Kidney epithelial cell (primary cell): ENCODE results near the gene TAF1L. TPM values are rescaled to one million over a fixed set of nuclear protein-coding genes. Genes with fewer than 3 reads are reported as not detected.
A peak's percentile ranks its signal among the peaks of the same experiment; 100 is the strongest.
"Not testable (repeated sequence)": the region's sequence is repeated elsewhere in the genome, so short reads cannot be mapped to it uniquely, and the experiment has no call there.

ENCODE experiments used
- DNase-seq: peaks from one replicate; pipeline ENCODE4 v3.0.0-alpha.2; 2010; ENCODE audit warnings: low read depth
- H3K27me3 ChIP-seq: 2 replicates; pipeline ENCODE4 v1.6.0; 2011; ENCODE audit warnings: low read length; ENCODE audit not compliant: control insufficient read depth, insufficient read depth
- H3K36me3 ChIP-seq: 2 replicates; pipeline ENCODE4 v1.5.1; 2011; ENCODE audit warnings: low read length; ENCODE audit not compliant: control insufficient read depth, insufficient read depth
- H3K4me3 ChIP-seq: 2 replicates; pipeline ENCODE4 v1.5.1; 2011; ENCODE audit warnings: low read depth, mild to moderate bottlenecking, control low read depth, low read length
- total RNA-seq: library from RNA; depleted of rRNA; stranded (reverse); fragments of >200 nt; gene quantifications from 2 replicates; pipeline ENCODE4 v1.2.3, GENCODE V29; 2015
- TF ChIP-seq, protein P1 (sequence below): IDR thresholded peaks from 2 replicates; pipeline ENCODE4 v1.5.1; 2011; ENCODE audit warnings: mild to moderate bottlenecking, moderate library complexity, low read length, control low read depth, inconsistent platforms; ENCODE audit not compliant: insufficient read depth, poor library complexity, severe bottlenecking

Gene TAF1L
- total RNA-seq, 1 donor from 2014 or later: under 0.01 TPM

DNA sequence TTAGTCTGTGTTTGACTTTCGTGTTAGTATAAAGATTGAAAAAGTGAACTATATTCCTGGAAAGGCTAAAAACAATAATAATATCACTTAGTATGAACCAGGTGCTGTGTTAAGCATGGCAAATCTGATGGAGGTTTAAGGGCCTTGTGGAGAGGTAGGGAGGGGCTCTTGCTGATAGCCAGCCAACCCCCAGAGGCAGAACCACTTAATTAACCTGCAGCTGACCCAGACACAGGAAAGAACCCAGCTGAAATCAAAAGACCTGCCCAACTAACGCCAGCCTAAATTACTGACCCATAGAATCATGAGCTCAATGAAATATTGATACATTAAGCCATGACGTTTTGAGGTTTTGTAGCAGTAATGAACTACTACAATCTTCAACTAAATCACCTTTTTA lies 28.3 kb upstream of the TAF1L start:
- H3K4me3 ChIP-seq: no peak overlapping the region
- H3K27me3 ChIP-seq: no peaks in the 10 kb centered on the region
- H3K36me3 ChIP-seq: no peaks in the 10 kb centered on the region
- TF ChIP-seq, protein P1, sequence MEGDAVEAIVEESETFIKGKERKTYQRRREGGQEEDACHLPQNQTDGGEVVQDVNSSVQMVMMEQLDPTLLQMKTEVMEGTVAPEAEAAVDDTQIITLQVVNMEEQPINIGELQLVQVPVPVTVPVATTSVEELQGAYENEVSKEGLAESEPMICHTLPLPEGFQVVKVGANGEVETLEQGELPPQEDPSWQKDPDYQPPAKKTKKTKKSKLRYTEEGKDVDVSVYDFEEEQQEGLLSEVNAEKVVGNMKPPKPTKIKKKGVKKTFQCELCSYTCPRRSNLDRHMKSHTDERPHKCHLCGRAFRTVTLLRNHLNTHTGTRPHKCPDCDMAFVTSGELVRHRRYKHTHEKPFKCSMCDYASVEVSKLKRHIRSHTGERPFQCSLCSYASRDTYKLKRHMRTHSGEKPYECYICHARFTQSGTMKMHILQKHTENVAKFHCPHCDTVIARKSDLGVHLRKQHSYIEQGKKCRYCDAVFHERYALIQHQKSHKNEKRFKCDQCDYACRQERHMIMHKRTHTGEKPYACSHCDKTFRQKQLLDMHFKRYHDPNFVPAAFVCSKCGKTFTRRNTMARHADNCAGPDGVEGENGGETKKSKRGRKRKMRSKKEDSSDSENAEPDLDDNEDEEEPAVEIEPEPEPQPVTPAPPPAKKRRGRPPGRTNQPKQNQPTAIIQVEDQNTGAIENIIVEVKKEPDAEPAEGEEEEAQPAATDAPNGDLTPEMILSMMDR: no peak
- no peak for DNase-seq

DNA sequence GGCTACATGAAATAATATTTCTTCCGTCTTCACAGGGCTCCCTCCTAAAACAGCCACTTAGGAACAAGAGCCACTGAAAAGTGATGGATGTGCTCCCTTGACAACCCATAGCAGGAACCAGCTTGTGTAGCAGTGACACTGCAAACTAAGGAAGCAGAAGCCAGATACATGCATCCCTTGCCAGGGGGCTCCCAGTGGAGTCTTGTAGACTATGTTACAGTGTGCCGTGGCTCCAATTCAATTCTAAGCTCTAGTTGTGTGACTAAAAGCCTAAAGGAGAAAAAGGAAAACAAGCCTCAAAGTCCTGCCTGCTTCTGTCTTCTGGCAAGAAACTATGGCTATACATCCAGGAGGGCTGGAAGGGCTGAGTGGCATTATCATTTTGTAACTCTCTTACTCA lies 12.2 kb upstream of the TAF1L start:
- Histone ChIP-seq H3K4me3 (no peak overlapping the region), H3K36me3 (no peaks in the 10 kb centered on the region), H3K27me3 (no peaks in the 10 kb centered on the region)
- no peak for DNase-seq
- TF ChIP-seq, protein P1: no peak

DNA sequence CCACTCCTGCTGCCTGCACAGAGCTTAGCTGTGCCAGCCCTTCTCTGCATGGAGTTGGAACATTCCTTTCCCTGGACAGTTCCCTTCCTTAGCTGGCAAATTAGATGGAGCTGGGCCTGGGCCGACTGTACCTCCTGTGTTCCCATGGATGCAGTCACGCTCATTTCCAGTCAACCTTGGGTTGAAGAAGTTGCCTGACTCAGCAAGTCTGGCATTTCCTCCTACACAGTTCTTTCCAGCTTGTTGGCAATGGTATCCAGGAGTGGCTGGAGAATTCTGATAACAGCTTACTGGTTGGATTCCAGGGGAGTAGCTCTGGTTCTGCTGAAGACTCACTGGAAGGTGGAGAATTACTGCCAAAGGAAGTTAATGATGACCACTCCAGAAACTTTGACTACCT lies 9.2 kb upstream of the TAF1L start:
- TF ChIP-seq, protein P1: no peak
- H3K27me3 ChIP-seq: no peaks in the 10 kb centered on the region
- no peak overlapping the region for H3K4me3 ChIP-seq
- DNase-seq: peak; percentile 68
- no peaks in the 10 kb centered on the region for H3K36me3 ChIP-seq

DNA sequence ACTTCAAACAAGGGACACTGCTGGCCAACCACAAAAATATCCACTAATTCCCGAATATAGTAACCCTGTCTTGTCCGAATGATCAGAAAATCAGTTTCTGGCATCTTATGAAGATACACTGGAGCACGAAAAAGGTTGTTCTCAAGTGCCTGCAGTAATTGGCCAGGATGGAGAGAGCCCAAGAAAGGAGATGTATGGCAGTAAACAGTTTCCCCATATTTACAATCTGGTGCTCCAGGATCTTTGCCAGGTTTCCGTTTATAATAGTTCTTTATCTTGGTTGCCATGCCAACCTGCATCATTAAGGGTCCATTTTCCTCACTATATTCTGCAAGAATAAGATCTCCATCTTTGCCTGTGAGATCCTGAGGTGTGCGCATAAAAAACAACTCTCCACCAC lies 2.3 kb downstream of the TAF1L start:
- not testable (repeated sequence) for H3K4me3 ChIP-seq, H3K27me3 ChIP-seq, DNase-seq, H3K36me3 ChIP-seq

DNA sequence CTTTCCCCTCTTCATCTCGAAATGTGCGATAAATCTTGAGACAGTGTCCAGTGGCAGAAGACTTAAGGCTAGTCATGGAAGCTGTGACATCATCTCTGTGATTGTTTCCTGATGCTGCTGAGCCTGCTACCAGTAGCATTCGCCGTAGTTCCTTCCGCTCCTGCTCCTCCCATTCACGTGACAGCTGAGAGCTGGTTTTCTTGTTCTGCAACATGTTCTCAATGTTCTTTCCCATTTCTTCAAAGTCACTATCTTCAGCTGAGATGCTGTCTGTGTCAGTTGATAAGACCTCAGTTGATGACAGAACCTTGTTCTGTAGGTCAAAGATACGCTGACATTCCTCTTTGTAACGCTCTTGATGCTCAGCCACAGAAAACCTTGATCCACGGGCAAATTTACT lies 3.5 kb downstream of the TAF1L start:
- DNase-seq: no peak
- H3K4me3 ChIP-seq: no peak overlapping the region
- TF ChIP-seq, protein P1: no peak
- no peaks in the 10 kb centered on the region for H3K36me3 ChIP-seq
- no peaks in the 10 kb centered on the region for H3K27me3 ChIP-seq

DNA sequence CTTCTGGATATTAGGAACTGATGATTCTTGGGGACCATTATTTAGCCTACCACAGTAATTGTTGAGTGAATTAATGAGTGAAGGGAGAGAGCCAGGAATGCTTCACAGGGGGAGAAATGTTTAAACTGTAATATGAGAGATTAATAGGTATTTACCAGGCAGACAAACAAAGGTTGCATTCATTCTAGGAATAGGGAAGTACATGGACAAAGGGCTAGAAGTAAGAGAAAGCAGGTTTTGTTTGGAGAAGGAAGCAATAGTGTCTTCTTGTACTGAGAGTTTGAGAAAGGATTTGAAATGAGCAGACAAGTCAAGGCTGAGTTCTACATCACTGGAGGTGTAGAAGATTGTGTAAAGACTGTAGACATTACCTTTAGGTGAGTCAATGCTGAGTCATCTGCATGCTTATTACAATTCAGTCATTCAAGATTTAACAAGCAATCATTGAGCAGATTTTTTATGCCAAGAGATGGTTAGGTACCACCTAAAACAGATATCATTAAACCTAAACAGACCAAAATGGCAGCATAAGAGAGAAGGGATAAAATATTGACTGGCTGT lies 8.0 kb downstream of the TAF1L start:
- peak; percentile 19 for DNase-seq
- TF ChIP-seq, protein P1: no peak

More for the DNA sequence above, 8.0 kb downstream of the TAF1L start:
- no peaks in the 10 kb centered on the region for H3K36me3 ChIP-seq
- no peaks in the 10 kb centered on the region for H3K27me3 ChIP-seq
- no peak overlapping the region for H3K4me3 ChIP-seq
